NK-92 (cell line): ENCODE data around the gene HIC1.

ENCODE experiments used
- DNase-seq: peaks from one replicate; lab custom pipeline; 2025; ENCODE audit not compliant: unreplicated experiment; lab: John Stamatoyannopoulos, UW

The HIC1 gene

GRCh38 chr17:2094891-2095535 lies 40.1 kb downstream of the HIC1 start:
- DNase-seq: no peak

- no peak for DNase-seq
Measured at GRCh38 chr17:2095536-2095910, 40.6 kb downstream of the HIC1 start.

GRCh38 chr17:2101448-2102257 lies 46.8 kb downstream of the HIC1 start:
- DNase-seq: no peak

GRCh38 chr17:2102931-2103809 lies 48.3 kb downstream of the HIC1 start:
- DNase-seq: no peak

GRCh38 chr17:2105663-2106062 lies 50.8 kb downstream of the HIC1 start:
- no peak for DNase-seq

- DNase-seq: no peak
Measured at GRCh38 chr17:2106308-2106955, 51.5 kb downstream of the HIC1 start.

- DNase-seq: no peak
Measured at GRCh38 chr17:2107050-2107449, 52.1 kb downstream of the HIC1 start.

- no peak for DNase-seq
Measured at GRCh38 chr17:2107506-2107905, 52.6 kb downstream of the HIC1 start.

- no peak for DNase-seq
Measured at GRCh38 chr17:2108170-2108569, 53.3 kb downstream of the HIC1 start.

GRCh38 chr17:2110436-2110835 lies 55.5 kb downstream of the HIC1 start:
- no peak for DNase-seq

- no peak for DNase-seq
Measured at GRCh38 chr17:2111691-2112090, 56.8 kb downstream of the HIC1 start.
